Heart right ventricle (tissue), 16 donors: ENCODE data around the gene PIP5K1B. TPM values are rescaled to one million over a fixed set of nuclear protein-coding genes. Genes with fewer than 3 reads are reported as not detected.

Experiments used
- ATAC-seq, 8 donors: fragments of 200-7000 bp; cut with Tn5 transposase; one replicate each; pipeline ENCODE4 v1.9.1; 2020; ENCODE audit warnings: mild to moderate bottlenecking in 8 of 8, moderate library complexity in 8 of 8, moderate number of reproducible peaks in 1 of 8
- DNase-seq, 2 donors: peaks; one replicate each; pipeline ENCODE4 v3.0.0-alpha.2; 2020
- H3K27ac ChIP-seq, 10 donors: fragments of 200-600 bp; sonication (generic) in 2 of 10; one replicate each; pipeline versions ENCODE4 v1.5.0 to v1.8.0; 2020 to 2022; ENCODE audit warnings: mild to moderate bottlenecking in 3 of 10
- H3K27me3 ChIP-seq, 7 donors: fragments of 200-600 bp; one replicate each; pipeline ENCODE4 v1.8.0; 2021 to 2022; ENCODE audit warnings: mild to moderate bottlenecking in 2 of 7
- H3K36me3 ChIP-seq, 9 donors: fragments of 200-600 bp; sonication (generic) in 1 of 9; one replicate each; pipeline versions ENCODE4 v1.5.0 to v1.8.0; 2020 to 2022; ENCODE audit warnings: mild to moderate bottlenecking in 2 of 9
- H3K4me1 ChIP-seq, 9 donors: fragments of 200-600 bp; sonication (generic) in 1 of 9; one replicate each; pipeline versions ENCODE4 v1.5.0 to v1.8.0; 2020 to 2022; ENCODE audit warnings: mild to moderate bottlenecking in 4 of 9
- H3K4me3 ChIP-seq, 10 donors: fragments of 200-600 bp; sonication (generic) in 2 of 10; one replicate each; pipeline versions ENCODE4 v1.5.0 to v1.8.0; 2020 to 2022; ENCODE audit warnings: mild to moderate bottlenecking in 7 of 10, moderate library complexity in 2 of 10
- H3K9me3 ChIP-seq, 11 donors: fragments of 200-600 bp in 10 of 11; sonication (generic) in 2 of 11; one replicate each; pipeline versions ENCODE4 v1.5.0 to v1.8.0; 2013 to 2022; ENCODE audit warnings: mild to moderate bottlenecking in 2 of 11, control low read depth in 1 of 11, moderate library complexity in 1 of 11
- WGBS, 2 donors: extraction: QIAGEN DNeasy Blood & Tissue Kit; methylation state at CpG; one replicate each; pipeline ENCODE4 v1.1.7; 2013; ENCODE audit warnings: inconsistent platforms in 1 of 2; 5-methylcytosine and 5-hydroxymethylcytosine counted together
- intact Hi-C, 10 donors: fragments of 100-400 bp; cut with DNase I; formaldehyde crosslinking; loops; one replicate each; pipeline versions ENCODE4 v1.11.1 to v1.14.2; 2022
- polyA plus RNA-seq, 2 donors: library from polyadenylated mRNA; stranded (reverse); fragments of 200-250 nt; gene quantifications; one replicate each; pipeline ENCODE4 v1.2.3, GENCODE V29; 2013
- total RNA-seq, 10 donors: library from RNA; stranded (reverse); fragmentation: NEBNext Ultra II Directional in 3 of 10; extraction: Animal tissue kit (Norgen Biotek cat#: 25700) in 3 of 10; gene quantifications; one replicate each; pipeline versions ENCODE4 v1.2.1 to v1.2.4, GENCODE V29; 2021 to 2023
- TF ChIP-seq, protein P1 (sequence below), 9 donors: fragments of 200-600 bp; sonication (generic) in 2 of 9; IDR thresholded peaks; one replicate each; pipeline versions ENCODE4 v1.5.0 to v1.8.0; 2021 to 2022; ENCODE audit warnings: antibody characterized with exemption in 9 of 9, mild to moderate bottlenecking in 5 of 9, moderate library complexity in 1 of 9
- donor health status: Arrhythmogenic right ventricular cardiomyopathy.
- donor health status: ischemic (EF 13 %, LVEDD 7.1; RV severe dilation, severe dysfunction).
- donor health status: healthy with polysubstance abuse.
- donor health status: DM: no; HTN: yes; CAD: no.
- donor health status: DM: no; HTN: no; CAD: no.
- donor health status: ischemic (EF 25% LVEDD 6.9; RV normal size, moderate dysfunction).
- donor health status: ischemic (EF 25% LVEDD 5.7; RV mildly dilated, moderate dysfunction).
- donor health status: healthy.
- donor health status: DM: yes; HTN: yes; CAD: no.
- donor health status: Ischemic cardiomyopathy.
- donor health status: ischemic (EF 35%, LVEDD 5.7; RV mildly dilated, moderate dysfunction).
- donor health status: nonischemic (EF 11% LVEDD 7.7; RV severe dilation, severe dysfunction).
- donor health status: DM: yes; HTN: yes; CAD: no.
- donor health status: PGD.
- donor health status: ischemic (EF 29% LVEDD 5.4; RV normal size, mild dysfunction).
- donor health status: nonischemic (EF 23%, LVEDD 6.1; RV moderate dilation, normal function).

The PIP5K1B gene
- total and polyA plus RNA-seq, 12 donors: 5.6 to 90.8 (median 48.1) TPM

DNA sequence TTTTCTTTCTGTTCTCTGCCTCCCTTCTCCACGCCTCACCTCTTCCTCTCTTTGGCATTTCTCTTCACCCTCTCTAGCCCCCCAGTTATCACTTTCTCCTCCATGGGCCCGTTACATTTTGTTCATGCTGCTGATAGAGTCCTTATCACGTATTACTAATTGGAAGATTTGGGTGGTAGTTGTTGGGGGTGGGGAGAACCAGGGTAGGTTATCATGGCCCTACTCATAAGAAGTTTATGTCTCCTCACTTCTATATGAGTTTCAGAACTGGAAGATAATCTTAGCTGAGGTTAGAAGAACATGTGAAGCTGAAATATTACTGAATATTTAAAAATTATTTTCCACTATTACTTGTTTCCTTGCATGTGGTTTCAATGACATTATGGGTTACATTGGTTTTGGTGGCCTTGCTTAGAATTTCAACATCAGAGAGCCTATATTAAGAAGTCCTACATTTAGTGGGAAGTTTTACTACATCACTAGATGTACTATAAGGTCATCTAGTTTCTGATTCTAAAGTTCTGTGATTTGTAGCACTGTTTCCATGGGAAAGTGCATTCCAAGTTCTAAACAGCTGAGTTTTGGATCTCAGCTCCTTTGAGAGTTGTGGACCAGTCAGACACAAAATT, 36.8 kb downstream of the PIP5K1B start:
- no peaks in the 10 kb centered on the region for H3K36me3 ChIP-seq
- no peaks in the 10 kb centered on the region for H3K9me3 ChIP-seq
- no peak for ATAC-seq
- H3K27me3 ChIP-seq: no peaks in the 10 kb centered on the region
- intact Hi-C loops: loop anchor here in 1 of 10 donors (2.0 to 10.0 kb wide), 2 partner anchors 21 to 133 kb away; no protein-coding TSS in a partner anchor
- peak overlapping the region in 8 of 10 donors; percentile 14 to 83 (median 54) for H3K27ac ChIP-seq
- TF ChIP-seq, protein P1, sequence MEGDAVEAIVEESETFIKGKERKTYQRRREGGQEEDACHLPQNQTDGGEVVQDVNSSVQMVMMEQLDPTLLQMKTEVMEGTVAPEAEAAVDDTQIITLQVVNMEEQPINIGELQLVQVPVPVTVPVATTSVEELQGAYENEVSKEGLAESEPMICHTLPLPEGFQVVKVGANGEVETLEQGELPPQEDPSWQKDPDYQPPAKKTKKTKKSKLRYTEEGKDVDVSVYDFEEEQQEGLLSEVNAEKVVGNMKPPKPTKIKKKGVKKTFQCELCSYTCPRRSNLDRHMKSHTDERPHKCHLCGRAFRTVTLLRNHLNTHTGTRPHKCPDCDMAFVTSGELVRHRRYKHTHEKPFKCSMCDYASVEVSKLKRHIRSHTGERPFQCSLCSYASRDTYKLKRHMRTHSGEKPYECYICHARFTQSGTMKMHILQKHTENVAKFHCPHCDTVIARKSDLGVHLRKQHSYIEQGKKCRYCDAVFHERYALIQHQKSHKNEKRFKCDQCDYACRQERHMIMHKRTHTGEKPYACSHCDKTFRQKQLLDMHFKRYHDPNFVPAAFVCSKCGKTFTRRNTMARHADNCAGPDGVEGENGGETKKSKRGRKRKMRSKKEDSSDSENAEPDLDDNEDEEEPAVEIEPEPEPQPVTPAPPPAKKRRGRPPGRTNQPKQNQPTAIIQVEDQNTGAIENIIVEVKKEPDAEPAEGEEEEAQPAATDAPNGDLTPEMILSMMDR (IDR thresholded peaks at IDR 0.05): no peak
- no peak for DNase-seq
- H3K4me1 ChIP-seq: peaks cover 0 to 62% (median 38%) of the 10 kb centered on the region in 9 donors
- no peak overlapping the region for H3K4me3 ChIP-seq
- 53 to 58% methylated on average over 3 of the region's 3 CpGs for WGBS, 2 donors

DNA sequence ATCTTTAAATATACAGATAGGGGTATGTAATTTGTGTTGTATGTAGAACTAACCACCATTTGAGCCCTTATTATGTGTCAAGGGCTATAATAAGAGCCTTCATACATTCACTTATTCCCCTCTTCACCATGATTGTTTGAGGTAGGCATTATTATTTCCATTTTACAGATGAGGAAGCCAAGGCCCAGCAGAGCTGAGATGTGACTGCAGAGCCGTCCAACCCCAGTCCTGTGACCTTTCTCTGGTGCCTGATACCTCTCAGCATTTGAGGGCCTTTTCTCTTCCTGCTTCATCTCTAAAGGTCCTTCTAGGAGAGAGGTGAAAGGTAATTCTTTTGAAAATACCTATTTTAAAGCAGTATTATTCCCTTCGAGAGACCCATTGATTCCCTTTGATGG, 37.3 kb downstream of the PIP5K1B start:
- no peaks in the 10 kb centered on the region for H3K27me3 ChIP-seq
- no peaks in the 10 kb centered on the region for H3K9me3 ChIP-seq
- TF ChIP-seq, protein P1 (IDR thresholded peaks at IDR 0.05): no peak
- peaks cover 0 to 67% (median 38%) of the 10 kb centered on the region in 9 donors for H3K4me1 ChIP-seq
- 84 to 95% methylated on average over 2 of the region's 2 CpGs for WGBS, 2 donors
- intact Hi-C loops: loop anchor here in 1 of 10 donors (2.0 to 10.0 kb wide), 2 partner anchors 20 to 132 kb away; no protein-coding TSS in a partner anchor
- peak overlapping the region in 6 of 10 donors; percentile 15 to 83 (median 43) for H3K27ac ChIP-seq
- DNase-seq (no peak), ATAC-seq (no peak)
- no peak overlapping the region for H3K4me3 ChIP-seq
- H3K36me3 ChIP-seq: no peaks in the 10 kb centered on the region

DNA sequence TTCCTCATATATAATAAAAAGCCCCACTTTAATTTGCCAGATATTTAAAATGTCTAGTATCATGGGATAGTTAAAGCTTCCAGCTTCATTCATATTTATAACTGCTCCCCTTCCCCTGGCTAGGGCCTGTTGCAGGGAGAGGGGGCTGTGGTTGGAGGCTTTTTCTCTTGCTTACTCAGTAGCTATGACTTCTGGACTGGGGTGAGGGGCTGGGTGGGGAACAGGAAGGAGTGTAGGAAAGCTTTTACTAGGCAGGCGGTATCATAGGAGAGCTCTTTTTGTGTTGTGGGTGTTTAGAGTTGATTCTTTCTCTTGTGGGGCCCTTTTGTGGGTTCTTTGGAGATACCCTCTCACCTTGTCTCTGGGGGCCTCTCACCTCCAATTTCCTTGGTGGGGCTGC, 39.4 kb downstream of the PIP5K1B start:
- Histone ChIP-seq H3K27ac (no peak overlapping the region), H3K4me3 (no peak overlapping the region), H3K36me3 (no peaks in the 10 kb centered on the region), H3K9me3 (no peaks in the 10 kb centered on the region), H3K27me3 (no peaks in the 10 kb centered on the region), H3K4me1 (peaks cover 0 to 56% (median 24%) of the 10 kb centered on the region in 9 donors)
- DNase-seq (no peak), ATAC-seq (no peak)
- TF ChIP-seq, protein P1 (IDR thresholded peaks at IDR 0.05): no peak
- intact Hi-C loops: loop anchor here in 1 of 10 donors (10.0 kb wide), 1 partner anchor 130 kb away; no protein-coding TSS in a partner anchor
- WGBS, 2 donors: 65 to 90% methylated on average over 1 of the region's 1 CpG

DNA sequence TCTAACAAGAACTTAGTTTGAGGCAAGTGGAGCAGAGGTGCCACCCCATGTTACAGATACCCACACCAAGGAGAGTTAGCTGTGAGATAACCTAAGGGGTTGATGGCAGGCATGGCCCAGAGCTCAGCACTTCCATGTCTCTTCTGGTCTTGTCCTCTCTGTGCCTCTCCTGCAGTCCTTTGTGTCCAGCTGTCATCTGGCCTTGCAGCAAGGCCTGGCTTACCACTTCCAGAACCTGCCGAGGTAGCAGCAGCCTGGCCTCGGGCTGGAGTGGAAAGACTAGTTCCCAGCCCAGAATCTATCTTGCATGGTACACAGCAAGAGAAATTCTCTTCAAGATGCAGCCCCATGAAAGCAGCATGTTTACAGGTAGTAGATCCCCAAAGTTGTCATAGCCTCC, 41.5 kb downstream of the PIP5K1B start:
- TF ChIP-seq, protein P1 (IDR thresholded peaks at IDR 0.05): no peak
- Histone ChIP-seq H3K4me3 (no peak overlapping the region), H3K9me3 (no peaks in the 10 kb centered on the region), H3K36me3 (no peaks in the 10 kb centered on the region), H3K4me1 (peaks cover 0 to 46% (median 8%) of the 10 kb centered on the region in 9 donors), H3K27me3 (no peaks in the 10 kb centered on the region), H3K27ac (peak overlapping the region in 6 of 10 donors; percentile 5 to 55 (median 38))
- intact Hi-C loops: loop anchor here in 1 of 10 donors (10.0 kb wide), 1 partner anchor 128 kb away; no protein-coding TSS in a partner anchor
- ATAC-seq (peak in 2 of 8 donors; percentile 7 to 20), DNase-seq (no peak)
- WGBS, 2 donors: 66 to 79% methylated on average over 2 of the region's 2 CpGs
